ENCODE measurements around the gene ZNF425. TPM values are rescaled to one million over a fixed set of nuclear protein-coding genes. Genes with fewer than 3 reads are reported as not detected.
"Not testable (repeated sequence)": the region's sequence is repeated elsewhere in the genome, so short reads cannot be mapped to it uniquely, and the experiment has no call there.

The ZNF425 gene
- total RNA-seq, 2 experiments from 2014 or later, result 1.4 to 1.6 TPM

DNA sequence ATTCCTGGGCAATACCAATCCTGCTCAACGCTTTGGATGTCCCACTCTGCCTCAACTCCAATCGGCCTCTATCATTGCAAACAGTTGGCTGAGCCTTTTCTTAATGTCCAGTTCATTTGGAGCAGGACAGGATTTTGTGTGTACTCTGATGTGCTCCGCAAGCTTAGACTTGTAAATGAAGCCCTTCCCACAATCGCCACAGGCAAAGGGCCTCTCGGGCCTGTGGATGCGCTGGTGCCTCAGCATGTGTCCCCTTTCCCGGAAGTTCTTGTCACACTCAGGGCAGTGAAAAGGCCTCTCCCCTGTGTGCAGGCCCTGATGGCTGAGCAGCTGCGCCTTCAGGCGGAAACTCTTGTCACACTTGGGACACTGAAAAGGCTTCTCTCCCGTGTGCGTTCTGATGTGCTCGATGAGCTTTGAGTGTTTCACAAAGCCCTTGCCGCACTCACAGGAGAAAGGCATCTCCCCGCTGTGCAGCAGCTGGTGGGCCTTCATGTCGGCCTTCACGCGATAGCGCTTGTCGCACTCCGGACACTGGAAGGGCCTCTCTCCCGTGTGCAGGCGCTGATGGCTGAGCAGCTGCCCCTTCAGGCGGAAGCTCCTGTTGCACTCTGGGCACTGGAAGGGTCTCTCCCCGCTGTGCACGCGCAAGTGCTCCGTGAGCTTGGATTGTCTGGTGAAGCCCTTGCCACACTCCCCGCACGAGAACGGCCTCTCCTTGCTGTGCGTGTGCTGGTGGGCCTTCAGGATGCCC, 55.6 kb downstream of the ZNF425 start:
- no peak overlapping the region for H3K27ac ChIP-seq (ENCODE audit: low read depth, low read length, poor library complexity, severe bottlenecking)
- ChIA-PET CTCF (ENCODE audit: unreplicated experiment) (interaction anchor here (0.6 kb wide), 1 partner anchor 19 kb away, joined by 4 read pairs; no protein-coding TSS in a partner anchor), POLR2A (interaction anchor here (0.6 kb wide), 1 partner anchor 122 kb away, joined by 3 read pairs; no protein-coding TSS in a partner anchor)
- no peak overlapping the region for H3K4me3 ChIP-seq (ENCODE audit: low read depth, low read length, poor library complexity, severe bottlenecking)
- no peak for DNase-seq (ENCODE audit: low spot score)
- no peak overlapping the region for H2AFZ ChIP-seq (ENCODE audit: low read length)
- H3K9me2 ChIP-seq (ENCODE audit: insufficient read depth, low read length), result no peaks in the 10 kb centered on the region
- intact Hi-C loops (cut with micrococcal nuclease; ENCODE audit: unreplicated experiment), result no loop called here
- H3K4me2 ChIP-seq (ENCODE audit: low read length), result no peak overlapping the region
- H4K20me1 ChIP-seq (ENCODE audit: insufficient read depth, low read length), result no peaks in the 10 kb centered on the region
- peaks cover 42% of the 10 kb centered on the region for H3K36me3 ChIP-seq (ENCODE audit: insufficient read depth, low read length)
- H3K9me3 ChIP-seq (ENCODE audit: low read length), result no peaks in the 10 kb centered on the region
- H3K79me2 ChIP-seq (ENCODE audit: insufficient read depth, low read depth, low read length), result no peaks in the 10 kb centered on the region
- TF ChIP-seq, protein P1, sequence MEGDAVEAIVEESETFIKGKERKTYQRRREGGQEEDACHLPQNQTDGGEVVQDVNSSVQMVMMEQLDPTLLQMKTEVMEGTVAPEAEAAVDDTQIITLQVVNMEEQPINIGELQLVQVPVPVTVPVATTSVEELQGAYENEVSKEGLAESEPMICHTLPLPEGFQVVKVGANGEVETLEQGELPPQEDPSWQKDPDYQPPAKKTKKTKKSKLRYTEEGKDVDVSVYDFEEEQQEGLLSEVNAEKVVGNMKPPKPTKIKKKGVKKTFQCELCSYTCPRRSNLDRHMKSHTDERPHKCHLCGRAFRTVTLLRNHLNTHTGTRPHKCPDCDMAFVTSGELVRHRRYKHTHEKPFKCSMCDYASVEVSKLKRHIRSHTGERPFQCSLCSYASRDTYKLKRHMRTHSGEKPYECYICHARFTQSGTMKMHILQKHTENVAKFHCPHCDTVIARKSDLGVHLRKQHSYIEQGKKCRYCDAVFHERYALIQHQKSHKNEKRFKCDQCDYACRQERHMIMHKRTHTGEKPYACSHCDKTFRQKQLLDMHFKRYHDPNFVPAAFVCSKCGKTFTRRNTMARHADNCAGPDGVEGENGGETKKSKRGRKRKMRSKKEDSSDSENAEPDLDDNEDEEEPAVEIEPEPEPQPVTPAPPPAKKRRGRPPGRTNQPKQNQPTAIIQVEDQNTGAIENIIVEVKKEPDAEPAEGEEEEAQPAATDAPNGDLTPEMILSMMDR (conservative IDR thresholded peaks at IDR 0.05; ENCODE audit: low read length), result no peak
- no peak for TF ChIP-seq EZH2phosphoT487 (IDR thresholded peaks at IDR 0.05; ENCODE audit: borderline replicate concordance, low read depth, low read length)
- no TSS peak for BruUV-seq (replicated peaks)
- peaks cover 3% of the 10 kb centered on the region for H3K4me1 ChIP-seq (ENCODE audit: insufficient read depth, low read length, poor library complexity, severe bottlenecking)

DNA sequence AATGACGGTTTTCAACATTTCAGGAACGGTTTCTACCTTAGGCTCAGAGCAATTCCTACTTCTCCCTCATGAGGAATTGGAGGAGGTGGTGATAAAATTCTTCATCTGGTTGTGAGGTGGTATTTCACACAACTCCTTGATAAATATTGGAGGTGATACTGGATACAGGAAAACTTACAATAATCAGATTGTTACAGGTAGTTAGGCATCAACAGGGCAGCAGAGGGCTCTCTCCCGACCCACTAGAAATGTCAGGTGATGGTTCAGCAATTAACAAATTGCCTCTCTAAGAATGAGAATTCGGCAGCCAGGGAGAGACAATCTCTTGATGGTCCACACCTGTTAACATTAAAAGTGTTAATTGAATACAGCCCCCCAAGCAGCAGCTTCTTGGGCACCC, 58.3 kb downstream of the ZNF425 start:
- no peak overlapping the region for H3K4me2 ChIP-seq (ENCODE audit: low read length)
- H3K79me2 ChIP-seq (ENCODE audit: insufficient read depth, low read depth, low read length), result no peaks in the 10 kb centered on the region
- peaks cover 9% of the 10 kb centered on the region for H3K4me1 ChIP-seq (ENCODE audit: insufficient read depth, low read length, poor library complexity, severe bottlenecking)
- no peak overlapping the region for H3K4me3 ChIP-seq (ENCODE audit: low read depth, low read length, poor library complexity, severe bottlenecking)
- H3K9me2 ChIP-seq (ENCODE audit: insufficient read depth, low read length), result no peaks in the 10 kb centered on the region
- no peak overlapping the region for H3K27ac ChIP-seq (ENCODE audit: low read depth, low read length, poor library complexity, severe bottlenecking)
- ChIA-PET CTCF (ENCODE audit: unreplicated experiment) (no interaction called here), POLR2A (interaction anchor here (0.6 to 0.7 kb wide), 2 partner anchors 320 to 500 kb away, joined by 3 read pairs; no protein-coding TSS in a partner anchor)
- BruUV-seq (replicated peaks), result no TSS peak
- H4K20me1 ChIP-seq (ENCODE audit: insufficient read depth, low read length), result no peaks in the 10 kb centered on the region
- peak; percentile 39 for DNase-seq (ENCODE audit: low spot score)
- intact Hi-C loops (cut with micrococcal nuclease; ENCODE audit: unreplicated experiment), result loop anchor here (1.0 to 2.0 kb wide), 2 partner anchors 22 to 59 kb away; partner anchors contain the start of genes ZNF425 and ZNF786
- H3K9me3 ChIP-seq (ENCODE audit: low read length), result no peaks in the 10 kb centered on the region
- peaks cover 32% of the 10 kb centered on the region for H3K36me3 ChIP-seq (ENCODE audit: insufficient read depth, low read length)
- no peak for TF ChIP-seq EZH2phosphoT487 (IDR thresholded peaks at IDR 0.05; ENCODE audit: borderline replicate concordance, low read depth, low read length)
- TF ChIP-seq, protein P1 (conservative IDR thresholded peaks at IDR 0.05; ENCODE audit: low read length), result peak; percentile 69
- H2AFZ ChIP-seq (ENCODE audit: low read length), result no peak overlapping the region

GRCh38 chr7:149063476-149063875, 62.6 kb downstream of the ZNF425 start:
- ChIA-PET POLR2A (no interaction called here), CTCF (ENCODE audit: unreplicated experiment) (no interaction called here)
- H2AFZ ChIP-seq (ENCODE audit: low read length), result no peak overlapping the region
- H3K36me3 ChIP-seq (ENCODE audit: insufficient read depth, low read length), result peaks cover 4% of the 10 kb centered on the region
- no peak overlapping the region for H3K4me3 ChIP-seq (ENCODE audit: low read depth, low read length, poor library complexity, severe bottlenecking)
- no peaks in the 10 kb centered on the region for H3K79me2 ChIP-seq (ENCODE audit: insufficient read depth, low read depth, low read length)
- BruUV-seq (replicated peaks), result no TSS peak
- H3K4me2 ChIP-seq (ENCODE audit: low read length), result no peak overlapping the region
- TF ChIP-seq, protein P1 (conservative IDR thresholded peaks at IDR 0.05; ENCODE audit: low read length), result no peak
- intact Hi-C loops (cut with micrococcal nuclease; ENCODE audit: unreplicated experiment), result no loop called here
- no peak for DNase-seq (ENCODE audit: low spot score)
- H4K20me1 ChIP-seq (ENCODE audit: insufficient read depth, low read length), result no peaks in the 10 kb centered on the region
- no peaks in the 10 kb centered on the region for H3K9me2 ChIP-seq (ENCODE audit: insufficient read depth, low read length)
- H3K27ac ChIP-seq (ENCODE audit: low read depth, low read length, poor library complexity, severe bottlenecking), result no peak overlapping the region
- no peaks in the 10 kb centered on the region for H3K9me3 ChIP-seq (ENCODE audit: low read length)
- H3K4me1 ChIP-seq (ENCODE audit: insufficient read depth, low read length, poor library complexity, severe bottlenecking), result peaks cover 9% of the 10 kb centered on the region

GRCh38 chr7:149062217-149062899, 63.8 kb downstream of the ZNF425 start:
- DNase-seq (ENCODE audit: low spot score); intact Hi-C loops (cut with micrococcal nuclease; ENCODE audit: unreplicated experiment); BruUV-seq (replicated peaks): not testable (repeated sequence)

More at GRCh38 chr7:149062217-149062899, 63.8 kb downstream of the ZNF425 start:
- H3K79me2 ChIP-seq (ENCODE audit: insufficient read depth, low read depth, low read length); H3K4me1 ChIP-seq (ENCODE audit: insufficient read depth, low read length, poor library complexity, severe bottlenecking); H3K4me3 ChIP-seq (ENCODE audit: low read depth, low read length, poor library complexity, severe bottlenecking); H3K36me3 ChIP-seq (ENCODE audit: insufficient read depth, low read length); H3K9me3 ChIP-seq (ENCODE audit: low read length); H2AFZ ChIP-seq (ENCODE audit: low read length); H4K20me1 ChIP-seq (ENCODE audit: insufficient read depth, low read length); H3K4me2 ChIP-seq (ENCODE audit: low read length); H3K9me2 ChIP-seq (ENCODE audit: insufficient read depth, low read length); H3K27ac ChIP-seq (ENCODE audit: low read depth, low read length, poor library complexity, severe bottlenecking); CTCF ChIA-PET (ENCODE audit: unreplicated experiment): not testable (repeated sequence)
- POLR2A ChIA-PET, result interaction anchor here (0.6 to 1.0 kb wide), 5 partner anchors 36 to 121 kb away, joined by 3 to 5 read pairs (median 4); no protein-coding TSS in a partner anchor
